ENCODE results near the gene ASCC2. TPM values are rescaled to one million over a fixed set of nuclear protein-coding genes. Genes with fewer than 3 reads are reported as not detected.

Gene ASCC2
- total RNA-seq, 1 donor from 2014 or later, result 41.7 TPM

DNA sequence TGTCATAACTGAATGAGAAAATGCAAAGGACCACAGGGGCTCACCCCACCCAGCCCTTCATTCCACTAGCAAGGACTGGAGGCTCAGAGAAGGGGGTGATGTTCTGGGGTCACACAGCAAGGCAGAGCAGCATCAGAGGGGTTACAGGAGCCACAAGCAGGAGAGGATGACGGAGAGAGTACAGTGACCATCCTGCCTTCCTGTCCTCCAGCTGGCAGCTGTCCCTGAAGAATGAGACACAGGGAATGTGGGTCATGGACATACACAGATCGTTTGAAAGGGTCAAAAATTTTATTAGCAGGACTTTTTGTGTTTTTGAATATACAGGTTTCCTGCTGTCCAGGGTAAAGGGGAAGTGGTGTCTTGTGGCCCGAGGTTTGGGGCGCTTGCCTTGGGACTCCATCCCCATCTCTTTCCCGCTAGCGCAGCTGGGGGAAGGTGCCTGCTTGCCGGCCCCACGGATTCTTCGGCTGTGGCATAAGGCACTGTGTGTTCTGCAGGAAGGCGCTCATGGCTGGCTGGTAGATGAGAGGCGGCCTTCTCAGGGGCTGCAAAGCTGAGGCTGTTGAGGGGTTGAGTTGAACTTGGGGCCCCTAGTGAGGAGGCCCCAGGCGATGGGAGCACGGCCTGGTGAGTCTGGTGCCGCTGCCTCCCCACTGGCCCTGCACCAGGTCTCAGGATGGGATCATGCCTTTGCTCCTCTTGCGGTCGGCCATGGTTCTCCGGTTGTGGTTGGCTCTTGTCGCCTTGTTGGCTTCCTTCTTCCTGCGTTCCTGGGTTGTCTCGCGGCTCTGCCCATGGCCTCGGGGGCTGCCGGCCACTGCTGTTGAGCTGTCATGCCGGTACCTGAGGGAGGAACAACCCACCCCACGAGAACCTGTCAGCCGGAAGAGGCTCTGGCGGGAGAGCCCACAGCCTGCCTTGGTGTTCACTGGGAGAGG, 49.5 kb downstream of the ASCC2 start:
- DNase-seq (ENCODE audit: low read depth), result no peak
- Histone ChIP-seq H3K27me3 (ENCODE audit: control insufficient read depth, insufficient read depth, low read length) (no peaks in the 10 kb centered on the region), H3K4me3 (ENCODE audit: low read depth, low read length) (no peak overlapping the region), H3K36me3 (ENCODE audit: control insufficient read depth, insufficient read depth, low read length) (no peaks in the 10 kb centered on the region)
- TF ChIP-seq CTCF (IDR thresholded peaks at IDR 0.05; ENCODE audit: insufficient read depth, low read length, poor library complexity, severe bottlenecking), result no peak

DNA sequence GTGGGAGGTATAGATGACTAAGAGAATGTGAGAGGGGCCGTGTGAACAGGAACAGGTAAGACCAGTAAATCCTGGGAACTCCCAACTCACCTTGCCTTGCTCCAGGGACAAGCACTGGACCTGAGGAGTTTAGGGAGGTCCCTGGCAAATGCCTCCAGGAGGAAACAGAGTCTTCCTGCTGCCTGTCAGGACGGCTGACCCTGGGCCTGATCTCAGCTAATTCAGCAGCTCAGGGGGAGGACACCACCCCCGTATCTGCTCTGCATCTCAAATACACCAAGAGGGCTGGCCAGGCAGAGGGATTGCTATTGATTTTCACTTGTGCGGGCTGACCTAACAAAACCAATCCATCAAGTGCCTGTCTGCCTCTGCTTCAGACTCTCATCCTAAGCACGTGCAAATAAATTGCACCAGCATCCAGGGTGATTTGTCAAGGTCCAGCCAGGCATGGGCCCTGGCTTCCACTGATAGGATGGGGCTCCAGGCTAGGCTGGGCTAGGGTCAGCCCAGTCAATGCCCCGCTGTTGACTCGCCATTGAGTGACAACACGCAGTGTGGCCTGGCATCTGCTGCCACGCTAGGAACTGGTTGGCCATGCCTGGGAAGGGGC, 50.6 kb downstream of the ASCC2 start:
- Histone ChIP-seq H3K36me3 (ENCODE audit: control insufficient read depth, insufficient read depth, low read length) (no peaks in the 10 kb centered on the region), H3K27me3 (ENCODE audit: control insufficient read depth, insufficient read depth, low read length) (no peaks in the 10 kb centered on the region), H3K4me3 (ENCODE audit: low read depth, low read length) (no peak overlapping the region)
- no peak for TF ChIP-seq CTCF (IDR thresholded peaks at IDR 0.05; ENCODE audit: insufficient read depth, low read length, poor library complexity, severe bottlenecking)
- no peak for DNase-seq (ENCODE audit: low read depth)

DNA sequence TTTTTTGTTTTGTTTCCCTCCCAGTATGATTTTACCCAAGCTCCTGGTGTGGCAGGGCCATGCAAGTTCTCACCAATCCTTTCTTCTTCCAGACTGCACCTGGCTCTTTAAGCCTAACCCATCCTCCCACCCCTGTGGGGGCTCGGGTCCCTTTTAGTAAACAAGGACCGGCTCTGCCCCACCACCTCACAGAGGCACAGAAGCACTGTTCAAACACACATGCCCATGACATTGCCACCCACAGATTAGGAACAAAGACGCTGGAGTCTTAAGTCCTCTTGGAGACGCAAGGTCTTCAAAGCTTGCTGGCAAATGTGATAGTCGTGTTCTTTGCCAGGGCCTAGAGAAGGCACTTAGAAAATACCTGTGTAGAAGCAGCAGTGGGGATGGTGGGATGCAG, 52.0 kb downstream of the ASCC2 start:
- TF ChIP-seq CTCF (IDR thresholded peaks at IDR 0.05; ENCODE audit: insufficient read depth, low read length, poor library complexity, severe bottlenecking), result no peak
- H3K4me3 ChIP-seq (ENCODE audit: low read depth, low read length), result no peak overlapping the region

DNA sequence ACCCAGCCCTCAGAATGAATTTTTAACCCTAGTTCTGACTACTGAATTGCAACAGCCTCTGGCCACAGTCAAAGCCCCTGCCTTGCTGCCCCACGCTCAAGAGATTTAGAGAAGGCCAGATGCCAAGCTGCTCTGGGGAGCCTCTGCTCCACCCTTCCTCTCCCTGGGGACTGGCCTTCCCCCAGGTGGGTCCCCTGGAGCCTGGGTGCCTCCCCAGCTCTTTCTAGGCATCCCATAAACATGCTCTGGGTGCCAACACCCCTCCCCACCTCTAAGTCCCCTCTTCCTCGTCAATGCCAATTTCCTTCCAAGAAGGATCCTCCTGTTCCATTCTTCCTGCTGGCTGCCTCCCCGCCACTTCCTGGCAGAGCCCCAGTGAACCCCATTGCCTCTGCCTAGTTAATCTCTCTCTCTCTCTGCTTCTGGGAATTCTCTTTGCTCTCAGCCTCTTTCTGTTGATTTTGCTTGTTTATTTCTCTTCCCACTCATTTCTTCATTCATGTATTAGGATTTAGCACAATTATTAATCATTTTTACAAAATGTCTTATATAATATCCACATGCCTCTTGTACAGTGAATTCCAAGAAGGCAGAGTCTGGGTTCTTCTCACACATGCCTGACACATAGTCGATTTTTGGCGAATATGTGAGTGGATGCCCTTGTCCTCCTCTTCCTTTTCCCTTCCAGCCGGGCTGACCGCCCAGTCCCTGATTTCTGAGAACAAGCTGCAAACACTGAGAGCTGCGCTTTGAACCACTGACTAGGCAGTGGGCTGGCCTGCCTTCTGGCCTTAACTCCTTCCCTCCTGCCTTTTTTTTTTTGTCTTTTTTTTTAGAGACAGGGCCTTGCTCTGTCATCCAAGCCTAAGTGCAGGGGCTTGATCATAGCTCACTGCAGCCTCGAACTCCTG, 53.4 kb downstream of the ASCC2 start:
- no peaks in the 10 kb centered on the region for H3K36me3 ChIP-seq (ENCODE audit: control insufficient read depth, insufficient read depth, low read length)
- TF ChIP-seq CTCF (IDR thresholded peaks at IDR 0.05; ENCODE audit: insufficient read depth, low read length, poor library complexity, severe bottlenecking), result no peak
- H3K4me3 ChIP-seq (ENCODE audit: low read depth, low read length), result no peak overlapping the region
- H3K27me3 ChIP-seq (ENCODE audit: control insufficient read depth, insufficient read depth, low read length), result no peaks in the 10 kb centered on the region
- no peak for DNase-seq (ENCODE audit: low read depth)

More for the DNA sequence above, 52.0 kb downstream of the ASCC2 start:
- H3K36me3 ChIP-seq (ENCODE audit: control insufficient read depth, insufficient read depth, low read length), result no peaks in the 10 kb centered on the region
- H3K27me3 ChIP-seq (ENCODE audit: control insufficient read depth, insufficient read depth, low read length), result no peaks in the 10 kb centered on the region
- no peak for DNase-seq (ENCODE audit: low read depth)

DNA sequence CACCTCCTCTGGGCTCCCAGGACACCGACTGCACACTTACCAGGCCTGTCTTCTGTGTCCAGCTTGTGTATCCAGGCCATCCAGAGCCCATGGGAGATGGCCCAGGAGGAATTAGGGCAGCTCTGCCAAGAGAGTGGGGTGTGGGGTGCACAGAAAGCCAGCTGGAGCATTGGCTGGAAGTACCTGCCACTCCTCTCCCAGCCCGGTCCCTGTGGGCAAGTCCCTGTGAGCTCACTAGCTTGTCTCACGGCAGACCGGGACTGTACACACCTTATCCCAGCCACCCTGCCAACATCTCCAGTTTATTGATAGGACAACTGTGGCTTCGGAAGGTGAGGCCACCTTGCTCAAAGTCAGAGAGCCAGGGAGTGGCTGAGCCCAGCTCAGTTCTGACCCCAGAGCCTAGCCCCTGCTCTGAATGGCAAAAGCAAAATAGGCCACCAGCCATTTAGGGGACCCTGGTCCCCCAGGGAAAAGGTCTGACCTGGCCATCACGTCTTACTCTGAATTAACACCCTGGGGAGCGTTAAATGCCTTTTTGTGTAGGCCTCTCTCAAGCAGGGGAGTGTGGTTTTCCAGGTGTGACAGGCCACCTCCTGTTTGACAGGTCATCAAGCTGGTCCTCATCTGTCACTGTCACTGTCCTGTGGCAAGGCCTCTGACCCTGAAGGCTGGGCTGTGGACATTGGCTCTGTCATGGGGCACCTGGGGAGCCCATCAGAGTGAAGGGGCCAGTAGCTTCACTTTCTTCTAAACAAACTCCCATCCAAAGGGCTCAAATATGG, 55.8 kb downstream of the ASCC2 start:
- Histone ChIP-seq H3K4me3 (ENCODE audit: low read depth, low read length) (no peak overlapping the region), H3K27me3 (ENCODE audit: control insufficient read depth, insufficient read depth, low read length) (no peaks in the 10 kb centered on the region), H3K36me3 (ENCODE audit: control insufficient read depth, insufficient read depth, low read length) (no peaks in the 10 kb centered on the region)
- DNase-seq (ENCODE audit: low read depth), result no peak
- TF ChIP-seq CTCF (IDR thresholded peaks at IDR 0.05; ENCODE audit: insufficient read depth, low read length, poor library complexity, severe bottlenecking), result no peak

Data from kidney epithelial cell (primary cell).